Peyer's patch (tissue), 4 donors: ENCODE measurements around the gene ATP5F1B. TPM values are rescaled to one million over a fixed set of nuclear protein-coding genes. Genes with fewer than 3 reads are reported as not detected.
"Not testable (repeated sequence)": the region's sequence is repeated elsewhere in the genome, so short reads cannot be mapped to it uniquely, and the experiment has no call there.

Experiments used
- DNase-seq, 3 donors: peaks; one replicate each; pipeline ENCODE4 v3.0.0-alpha.2; 2017 to 2019
- H3K27ac ChIP-seq, 4 donors: fragments of 200-600 bp; sonication (generic); one replicate each; pipeline ENCODE4 v1.5.1; 2016 to 2019
- H3K27me3 ChIP-seq, 2 donors: fragments of 200-600 bp; sonication (generic); one replicate each; pipeline ENCODE4 v1.5.1; 2019
- H3K36me3 ChIP-seq, 3 donors: fragments of 200-600 bp; sonication (generic); one replicate each; pipeline ENCODE4 v1.5.1; 2016 to 2019
- H3K4me1 ChIP-seq, 4 donors: fragments of 200-600 bp; sonication (generic); one replicate each; pipeline ENCODE4 v1.5.1; 2016 to 2019
- H3K4me3 ChIP-seq, 4 donors: fragments of 200-600 bp; sonication (generic); 1 replicate in 3 of 4; 2 replicates in 1 of 4; pipeline ENCODE4 v1.5.1; 2016 to 2019; ENCODE audit warnings: mild to moderate bottlenecking in 1 of 4
- H3K9me3 ChIP-seq, 4 donors: fragments of 200-600 bp; sonication (generic); one replicate each; pipeline ENCODE4 v1.5.1; 2016 to 2019; ENCODE audit warnings: mild to moderate bottlenecking in 1 of 4
- CTCF ChIP-seq, 6 experiments: fragments of 450-650 bp in 4 of 6; fragments of 200-600 bp in 2 of 6; sonication (generic) in 1 of 6; IDR thresholded peaks; one replicate each; pipeline ENCODE4 v1.5.1; 2017 to 2019; ENCODE audit warnings: antibody characterized with exemption in 6 of 6, mild to moderate bottlenecking in 3 of 6, moderate library complexity in 1 of 6
- POLR2A ChIP-seq, 2 donors: fragments of 450-650 bp; IDR thresholded peaks; one replicate each; pipeline ENCODE4 v1.5.1; 2017; ENCODE audit warnings: antibody characterized with exemption in 2 of 2, mild to moderate bottlenecking in 2 of 2, moderate library complexity in 2 of 2
- total RNA-seq, 4 donors: library from RNA; depleted of rRNA; stranded (reverse); fragments of >200 nt; gene quantifications; one replicate each; pipeline ENCODE4 v1.1.0, GENCODE V29; 2016

Gene ATP5F1B
- total RNA-seq, 4 donors from 2014 or later: 333 to 768 (median 688) TPM

- H3K4me3 ChIP-seq: no peak overlapping the region
- DNase-seq: no peak
- no peaks in the 10 kb centered on the region for H3K9me3 ChIP-seq
- no peaks in the 10 kb centered on the region for H3K4me1 ChIP-seq
- H3K27ac ChIP-seq: no peak overlapping the region
- no peaks in the 10 kb centered on the region for H3K27me3 ChIP-seq
- H3K36me3 ChIP-seq: peaks cover 0 to 35% (median 0%) of the 10 kb centered on the region in 3 donors
- no peak for TF ChIP-seq POLR2A (IDR thresholded peaks at IDR 0.05)
- no peak for TF ChIP-seq CTCF (IDR thresholded peaks at IDR 0.05)
These were observed 15.8 kb upstream of the ATP5F1B start for GRCh38 chr12:56661560-56661959.

GRCh38 chr12:56658921-56659320 lies 13.1 kb upstream of the ATP5F1B start:
- H3K27ac ChIP-seq: no peak overlapping the region
- no peak overlapping the region for H3K4me3 ChIP-seq
- H3K4me1 ChIP-seq: no peaks in the 10 kb centered on the region
- no peaks in the 10 kb centered on the region for H3K27me3 ChIP-seq
- peaks cover 0 to 9% (median 0%) of the 10 kb centered on the region in 3 donors for H3K36me3 ChIP-seq
- TF ChIP-seq POLR2A (IDR thresholded peaks at IDR 0.05) (no peak), CTCF (IDR thresholded peaks at IDR 0.05) (no peak)
- no peaks in the 10 kb centered on the region for H3K9me3 ChIP-seq
- DNase-seq: no peak

GRCh38 chr12:56657416-56658379 lies 11.9 kb upstream of the ATP5F1B start:
- Histone ChIP-seq H3K4me1 (no peaks in the 10 kb centered on the region), H3K9me3 (no peaks in the 10 kb centered on the region), H3K36me3 (no peaks in the 10 kb centered on the region), H3K27ac (no peak overlapping the region), H3K27me3 (no peaks in the 10 kb centered on the region), H3K4me3 (no peak overlapping the region)
- no peak for TF ChIP-seq CTCF (IDR thresholded peaks at IDR 0.05)
- TF ChIP-seq POLR2A (IDR thresholded peaks at IDR 0.05): no peak
- no peak for DNase-seq

- not testable (repeated sequence) for H3K36me3 ChIP-seq, H3K27me3 ChIP-seq, H3K27ac ChIP-seq, H3K4me1 ChIP-seq, DNase-seq, H3K9me3 ChIP-seq, H3K4me3 ChIP-seq
These were observed 8.0 kb upstream of the ATP5F1B start for GRCh38 chr12:56653781-56654180.

GRCh38 chr12:56648023-56648422 lies 2.2 kb upstream of the ATP5F1B start:
- not testable (repeated sequence) for H3K27ac ChIP-seq, H3K4me3 ChIP-seq, DNase-seq, H3K9me3 ChIP-seq, H3K27me3 ChIP-seq
- peaks cover 0 to 14% (median 0%) of the 10 kb centered on the region in 3 donors for H3K36me3 ChIP-seq
- peaks cover 0 to 17% (median 7%) of the 10 kb centered on the region in 4 donors for H3K4me1 ChIP-seq

- Histone ChIP-seq H3K9me3 (no peaks in the 10 kb centered on the region), H3K36me3 (peaks cover 0 to 42% (median 3%) of the 10 kb centered on the region in 3 donors), H3K4me1 (peaks cover 0 to 20% (median 7%) of the 10 kb centered on the region in 4 donors), H3K4me3 (peak overlapping the region; percentile 80 to 95 (median 86)), H3K27ac (peak overlapping the region; percentile 90 to 96 (median 92)), H3K27me3 (no peaks in the 10 kb centered on the region)
- TF ChIP-seq POLR2A (IDR thresholded peaks at IDR 0.05) (no peak), CTCF (IDR thresholded peaks at IDR 0.05) (peak in 2 of 6 experiments; percentile 3 to 17)
- DNase-seq: no peak
These were observed 525 bp downstream of the ATP5F1B start for GRCh38 chr12:56645201-56645716.
